ENCODE measurements around the gene SLC13A5.

DNA sequence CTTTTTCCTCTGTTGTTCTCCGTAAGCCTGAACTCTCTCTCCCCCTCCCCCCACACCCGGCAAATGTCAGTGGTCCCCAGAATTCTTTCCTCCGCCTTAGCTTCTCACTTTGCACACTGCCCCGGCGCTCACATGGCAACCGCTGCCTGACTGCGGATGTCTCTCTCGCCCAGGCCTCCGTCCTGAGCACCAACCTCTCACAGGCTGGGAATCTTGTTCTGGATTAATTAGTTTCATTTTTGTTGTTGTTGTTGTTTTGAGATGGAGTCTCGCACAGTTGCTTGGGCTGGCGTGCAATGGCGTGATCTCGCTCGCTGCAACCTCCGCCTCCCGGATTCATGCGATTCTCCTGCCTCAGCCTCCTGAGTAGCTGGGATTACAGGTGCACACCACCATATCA is 45.0 kb downstream of the SLC13A5 start:
- TF ChIP-seq POLR2A (IDR thresholded peaks at IDR 0.05) = no peak
- TF ChIP-seq, protein P1, sequence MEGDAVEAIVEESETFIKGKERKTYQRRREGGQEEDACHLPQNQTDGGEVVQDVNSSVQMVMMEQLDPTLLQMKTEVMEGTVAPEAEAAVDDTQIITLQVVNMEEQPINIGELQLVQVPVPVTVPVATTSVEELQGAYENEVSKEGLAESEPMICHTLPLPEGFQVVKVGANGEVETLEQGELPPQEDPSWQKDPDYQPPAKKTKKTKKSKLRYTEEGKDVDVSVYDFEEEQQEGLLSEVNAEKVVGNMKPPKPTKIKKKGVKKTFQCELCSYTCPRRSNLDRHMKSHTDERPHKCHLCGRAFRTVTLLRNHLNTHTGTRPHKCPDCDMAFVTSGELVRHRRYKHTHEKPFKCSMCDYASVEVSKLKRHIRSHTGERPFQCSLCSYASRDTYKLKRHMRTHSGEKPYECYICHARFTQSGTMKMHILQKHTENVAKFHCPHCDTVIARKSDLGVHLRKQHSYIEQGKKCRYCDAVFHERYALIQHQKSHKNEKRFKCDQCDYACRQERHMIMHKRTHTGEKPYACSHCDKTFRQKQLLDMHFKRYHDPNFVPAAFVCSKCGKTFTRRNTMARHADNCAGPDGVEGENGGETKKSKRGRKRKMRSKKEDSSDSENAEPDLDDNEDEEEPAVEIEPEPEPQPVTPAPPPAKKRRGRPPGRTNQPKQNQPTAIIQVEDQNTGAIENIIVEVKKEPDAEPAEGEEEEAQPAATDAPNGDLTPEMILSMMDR (IDR thresholded peaks at IDR 0.05) = no peak
